GM18951 (cell line): Measurements from ENCODE around the gene DHX30.

Experiments
- POLR2A ChIP-seq: IDR thresholded peaks from 4 replicates; pipeline ENCODE4 v1.6.1; 2011; ENCODE audit warnings: mild to moderate bottlenecking; ENCODE audit not compliant: insufficient read length, insufficient read depth; ENCODE audit errors: extremely low read depth
- in situ Hi-C: fragments of 300-500 bp; cut with MboI; formaldehyde crosslinking; loops from one replicate; pipeline ENCODE4 v1.12.0; 2022; ENCODE audit warnings: low sequenced_read_pairs, mixed read lengths, inconsistent platforms; ENCODE audit not compliant: unreplicated experiment

DHX30 gene

GRCh38 chr3:47791193-47791855 lies 11.6 kb upstream of the DHX30 start:
- in situ Hi-C loops, result no loop called here
- no peak for TF ChIP-seq POLR2A

GRCh38 chr3:47792699-47793098 lies 10.2 kb upstream of the DHX30 start:
- TF ChIP-seq POLR2A, result no peak
- in situ Hi-C loops, result no loop called here

- no peak for TF ChIP-seq POLR2A
- in situ Hi-C loops, result no loop called here
Measured at GRCh38 chr3:47794544-47794943, 8.4 kb upstream of the DHX30 start.

- TF ChIP-seq POLR2A, result no peak
- in situ Hi-C loops, result no loop called here
Measured at GRCh38 chr3:47799733-47800132, 3.2 kb upstream of the DHX30 start.

- TF ChIP-seq POLR2A, result no peak
- in situ Hi-C loops, result no loop called here
Measured at GRCh38 chr3:47803480-47804025, 615 bp downstream of the DHX30 start.

- TF ChIP-seq POLR2A, result no peak
- in situ Hi-C loops, result no loop called here
Measured at GRCh38 chr3:47804577-47804976, 1.6 kb downstream of the DHX30 start.

GRCh38 chr3:47813551-47814177 lies 10.7 kb downstream of the DHX30 start:
- in situ Hi-C loops, result no loop called here
- TF ChIP-seq POLR2A, result no peak

GRCh38 chr3:47817609-47818008 lies 14.7 kb downstream of the DHX30 start:
- no peak for TF ChIP-seq POLR2A
- in situ Hi-C loops, result no loop called here

- in situ Hi-C loops, result loop anchor here (10.0 kb wide), 1 partner anchor 330 kb away; no protein-coding TSS in a partner anchor
- peak; percentile 85 for TF ChIP-seq POLR2A
Measured at GRCh38 chr3:47824541-47825473, 21.9 kb downstream of the DHX30 start.

GRCh38 chr3:47825590-47825989 lies 22.7 kb downstream of the DHX30 start:
- TF ChIP-seq POLR2A, result no peak
- in situ Hi-C loops, result loop anchor here (10.0 kb wide), 1 partner anchor 329 kb away; no protein-coding TSS in a partner anchor

GRCh38 chr3:47829482-47829881 lies 26.5 kb downstream of the DHX30 start:
- in situ Hi-C loops, result loop anchor here (10.0 kb wide), 1 partner anchor 325 kb away; no protein-coding TSS in a partner anchor

GRCh38 chr3:47836986-47837385 lies 34.0 kb downstream of the DHX30 start:
- TF ChIP-seq POLR2A, result no peak
- in situ Hi-C loops, result no loop called here

GRCh38 chr3:47838503-47838902 lies 35.6 kb downstream of the DHX30 start:
- in situ Hi-C loops, result no loop called here
- TF ChIP-seq POLR2A, result no peak
